ENCODE measurements around the gene ZBTB5. TPM values are rescaled to one million over a fixed set of nuclear protein-coding genes. Genes with fewer than 3 reads are reported as not detected.

ZBTB5 gene
- total RNA-seq, 1 experiment from 2014 or later, result 9.1 TPM

- Histone ChIP-seq H3K14ac (ENCODE audit: insufficient read depth, low read length) (no peak overlapping the region), H3K9me3 (ENCODE audit: control insufficient read depth, low read depth, low read length) (no peaks in the 10 kb centered on the region), H3K9ac (ENCODE audit: extremely low read depth, insufficient read length, low read length) (no peak overlapping the region), H2BK120ac (ENCODE audit: low read depth, low read length, poor library complexity, severe bottlenecking) (no peak overlapping the region), H2BK5ac (ENCODE audit: insufficient read length, low read length) (no peak overlapping the region), H3K18ac (ENCODE audit: insufficient read length, low read depth, low read length) (no peak overlapping the region), H3K4me2 (ENCODE audit: insufficient read depth, insufficient read length, low read length) (no peak overlapping the region), H2BK12ac (ENCODE audit: insufficient read length, low read depth, low read length) (no peak overlapping the region), H4K91ac (ENCODE audit: insufficient read length, low read depth, low read length) (no peak overlapping the region), H2BK20ac (ENCODE audit: low read depth, low read length, poor library complexity, severe bottlenecking) (no peak overlapping the region), H3K27ac (ENCODE audit: insufficient read length, low read depth, low read length) (no peak overlapping the region), H4K5ac (ENCODE audit: insufficient read length, low read depth, low read length) (no peak overlapping the region), H4K8ac (replicated peaks; ENCODE audit: insufficient read length, low read depth, low read length) (no peak overlapping the region), H3T11ph (ENCODE audit: low read length) (no peak overlapping the region), H3K79me1 (ENCODE audit: insufficient read depth, low read depth, low read length, poor library complexity, severe bottlenecking) (peaks cover 4% of the 10 kb centered on the region), H3K23me2 (ENCODE audit: insufficient read length, low read depth, low read length, poor library complexity, severe bottlenecking) (no peaks in the 10 kb centered on the region), H3K79me2 (ENCODE audit: insufficient read depth, low read length) (peaks cover 2% of the 10 kb centered on the region; the same call in 1 of the 2 replicates), H3K56ac (ENCODE audit: insufficient read length, low read depth, low read length) (no peak overlapping the region), H2AFZ (ENCODE audit: low read length) (no peak overlapping the region), H4K20me1 (ENCODE audit: control insufficient read depth, insufficient read depth, insufficient read length) (peaks cover 2% of the 10 kb centered on the region), H3K4ac (ENCODE audit: low read depth, low read length) (no peak overlapping the region), H3K23ac (ENCODE audit: insufficient read length, low read depth, low read length) (no peak overlapping the region), H2AK5ac (ENCODE audit: insufficient read length, low read length) (no peak overlapping the region), H3K4me1 (ENCODE audit: insufficient read depth, low read length) (peaks cover 2% of the 10 kb centered on the region; the same call in 1 of the 2 replicates), H2BK15ac (ENCODE audit: low read depth, low read length) (no peak overlapping the region), H3K27me3 (ENCODE audit: insufficient read depth, low read length) (no peaks in the 10 kb centered on the region)
- no CpG with 5 or more reads among the region's 5 CpGs for WGBS (ENCODE audit: extremely low coverage, insufficient read length, low lambda C conversion rate)
- no peaks in the 10 kb centered on the region for H3K9me3 Mint-ChIP-seq
- no peak overlapping the region for H3K4me3 Mint-ChIP-seq
- no peaks in the 10 kb centered on the region; the same call in 1 of the 2 replicates for H3K27me3 Mint-ChIP-seq (ENCODE audit: low read depth)
- H3K36me3 Mint-ChIP-seq (ENCODE audit: insufficient read depth in 1 of 3, low read depth in 3 of 3), result peaks cover 32 to 81% (median 75%) of the 10 kb centered on the region in 3 experiments; a peak in 6 of 7 replicates
- no peak for DNase-seq
- H3K27ac Mint-ChIP-seq, result peak overlapping the region in 1 of 3 experiments; percentile 95; a peak in 2 of 7 replicates
- no peak for TF ChIP-seq CTCF (conservative IDR thresholded peaks at IDR 0.05)
- H3K4me1 Mint-ChIP-seq, result peaks cover 20 to 25% of the 10 kb centered on the region in 2 experiments
Observed at GRCh38 chr9:37436540-37436939, 28.7 kb downstream of the ZBTB5 start.

All from H9 (cell line).